SHP77 treated with DMSO at 0.1 percent for 48 hours (cell line): ENCODE results near the gene TMEM163.

ENCODE experiments used
- DNase-seq: peaks from one replicate; lab custom pipeline; 2025; lab: John Stamatoyannopoulos, UW

Gene TMEM163

DNA sequence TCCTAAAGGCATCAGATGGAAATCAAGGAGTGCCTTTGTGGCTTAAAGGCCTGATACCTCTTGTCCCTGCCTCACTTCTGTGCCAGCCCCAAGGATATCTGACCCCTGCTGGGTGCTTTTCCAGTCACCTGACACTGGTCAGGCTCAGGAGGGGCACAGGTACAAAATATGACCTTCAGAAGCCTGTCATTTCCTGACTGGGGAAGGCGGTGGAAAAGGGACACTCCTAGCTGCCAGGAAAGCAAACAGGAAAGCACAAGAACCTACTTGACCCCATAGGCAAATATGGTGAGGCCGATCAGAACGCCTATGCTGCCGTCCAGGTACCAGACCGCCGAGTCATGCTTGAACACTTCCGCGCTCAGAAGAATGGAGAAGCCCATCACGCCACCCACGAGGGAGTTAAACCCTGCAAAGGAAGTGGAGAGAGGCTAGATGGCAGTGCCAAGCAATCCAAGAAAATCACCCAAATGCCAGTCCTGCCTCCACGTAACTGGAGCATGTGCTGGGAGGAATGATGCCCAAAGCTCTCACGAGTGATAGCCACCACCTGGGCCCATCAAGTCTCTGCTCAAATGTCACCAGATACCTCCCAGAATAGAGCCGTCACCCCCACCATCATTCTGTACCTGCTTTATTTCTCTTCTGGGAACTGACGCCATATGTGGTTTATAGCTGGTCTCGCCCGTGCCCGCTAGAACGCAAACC is 260.9 kb downstream of the TMEM163 start:
- no peak for DNase-seq

DNA sequence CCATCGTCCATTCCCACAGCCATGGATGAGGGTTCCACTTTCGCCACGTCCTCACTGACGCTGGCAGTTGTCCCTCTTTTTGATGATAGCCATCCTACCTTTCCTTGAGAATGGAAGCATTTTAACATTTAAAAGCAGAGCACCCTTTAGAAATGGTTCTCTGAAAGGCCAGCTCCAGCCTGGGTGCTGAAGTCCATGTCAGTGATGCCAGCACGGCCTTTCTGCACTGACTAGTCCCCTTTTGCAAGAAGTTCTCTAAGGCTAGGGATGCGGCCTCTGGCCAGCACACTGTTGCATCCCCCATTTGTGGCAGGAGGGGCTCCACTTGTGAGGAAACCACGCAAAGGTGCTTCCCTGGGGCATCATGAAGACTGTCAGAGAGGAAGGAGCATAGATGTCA is 261.4 kb downstream of the TMEM163 start:
- DNase-seq = no peak

DNA sequence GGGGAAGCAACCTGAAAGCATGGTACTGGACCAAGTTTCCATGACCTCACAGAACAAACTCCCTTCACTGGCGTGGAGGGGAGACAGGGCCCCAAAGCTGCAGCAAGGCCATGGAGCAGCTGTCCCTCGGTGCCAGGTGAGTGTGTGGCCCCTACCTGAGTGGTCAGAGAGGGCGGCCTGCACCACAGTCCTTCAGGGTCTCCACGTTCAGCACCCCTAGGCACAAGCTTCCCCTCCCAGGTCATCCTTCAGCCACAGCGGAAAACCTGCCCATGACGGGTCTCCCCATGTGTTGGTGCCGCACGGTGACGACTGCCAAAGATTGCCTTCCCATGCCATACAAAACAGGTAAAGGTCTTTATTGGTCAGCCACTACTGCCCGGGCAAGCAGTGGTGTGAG is 263.4 kb downstream of the TMEM163 start:
- DNase-seq = no peak

DNA sequence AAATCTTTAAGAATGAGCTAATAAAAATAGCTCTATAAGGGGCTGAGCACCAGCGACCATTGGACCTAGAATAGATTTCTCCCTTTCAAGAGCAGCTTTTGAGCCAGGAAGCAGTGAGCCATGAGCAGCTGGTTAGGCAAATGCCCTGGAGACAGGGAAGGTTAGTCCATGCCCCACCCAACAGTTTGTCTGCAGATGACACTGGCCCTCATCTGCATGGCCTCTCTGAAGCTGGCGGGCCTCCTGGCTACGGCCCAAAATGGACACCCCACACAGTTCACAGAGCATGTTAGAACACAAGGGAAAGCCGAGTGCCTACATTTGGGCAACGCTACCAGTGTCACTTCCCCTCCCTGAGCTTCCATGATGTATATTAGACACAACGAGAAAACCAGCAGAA is 263.9 kb downstream of the TMEM163 start:
- no peak for DNase-seq

DNA sequence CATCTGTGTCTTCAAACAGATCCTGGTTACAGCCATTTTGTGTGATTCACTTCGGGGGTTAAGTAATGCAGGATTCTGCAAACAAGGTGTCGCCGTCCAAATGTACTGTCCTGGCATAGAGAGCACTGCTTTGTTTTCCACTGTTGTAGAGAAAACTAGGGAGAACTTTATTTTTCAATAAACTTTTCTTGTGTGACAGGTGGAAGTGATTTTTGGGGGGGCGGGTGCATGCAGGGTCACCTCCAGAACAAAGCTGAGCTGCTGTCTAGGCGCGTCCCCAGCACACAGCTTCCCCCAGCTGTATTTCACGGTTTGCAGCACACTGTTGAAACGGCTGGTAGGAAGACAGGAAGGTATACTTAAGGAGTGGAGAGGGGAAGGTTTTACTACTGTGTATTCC is 264.4 kb downstream of the TMEM163 start:
- no peak for DNase-seq

DNA sequence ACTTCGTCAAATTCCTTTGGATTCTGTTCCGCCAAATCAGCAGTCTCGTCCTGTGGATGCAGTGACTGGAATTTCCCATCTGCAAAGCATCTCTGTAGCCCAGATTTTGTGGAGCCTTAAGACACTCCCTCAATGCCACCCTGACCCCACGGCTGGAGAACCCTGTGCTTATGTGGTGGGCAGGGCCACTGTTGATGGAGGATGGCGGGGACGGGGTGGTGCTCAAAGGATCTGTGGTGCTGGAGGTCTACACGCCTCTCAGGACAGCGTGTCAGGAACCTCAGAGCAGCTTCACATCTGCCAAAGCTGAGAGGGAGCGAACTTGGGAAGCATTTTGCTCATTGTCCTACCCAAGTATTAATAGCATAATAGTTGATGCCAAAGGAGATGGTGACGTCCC is 264.8 kb downstream of the TMEM163 start:
- no peak for DNase-seq

DNA sequence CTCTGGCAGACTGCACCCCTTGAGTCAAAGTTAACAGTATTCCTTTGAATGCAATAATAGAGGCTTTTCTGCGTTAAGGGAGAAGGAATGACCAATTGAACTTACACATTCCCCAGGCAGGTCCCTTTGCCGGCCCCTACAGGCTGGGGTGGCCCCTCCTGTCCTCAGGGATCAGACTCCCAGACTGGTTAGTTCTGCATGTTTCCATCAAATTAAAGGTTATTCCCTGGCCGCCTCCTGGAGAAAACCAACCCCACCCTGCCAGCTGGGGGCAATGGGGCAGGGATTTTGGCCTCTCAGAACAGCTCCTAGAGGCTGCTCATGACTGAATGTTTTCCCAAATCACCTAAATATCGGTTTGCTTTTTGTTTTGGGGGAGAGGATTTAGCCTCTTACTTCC is 265.3 kb downstream of the TMEM163 start:
- no peak for DNase-seq

DNA sequence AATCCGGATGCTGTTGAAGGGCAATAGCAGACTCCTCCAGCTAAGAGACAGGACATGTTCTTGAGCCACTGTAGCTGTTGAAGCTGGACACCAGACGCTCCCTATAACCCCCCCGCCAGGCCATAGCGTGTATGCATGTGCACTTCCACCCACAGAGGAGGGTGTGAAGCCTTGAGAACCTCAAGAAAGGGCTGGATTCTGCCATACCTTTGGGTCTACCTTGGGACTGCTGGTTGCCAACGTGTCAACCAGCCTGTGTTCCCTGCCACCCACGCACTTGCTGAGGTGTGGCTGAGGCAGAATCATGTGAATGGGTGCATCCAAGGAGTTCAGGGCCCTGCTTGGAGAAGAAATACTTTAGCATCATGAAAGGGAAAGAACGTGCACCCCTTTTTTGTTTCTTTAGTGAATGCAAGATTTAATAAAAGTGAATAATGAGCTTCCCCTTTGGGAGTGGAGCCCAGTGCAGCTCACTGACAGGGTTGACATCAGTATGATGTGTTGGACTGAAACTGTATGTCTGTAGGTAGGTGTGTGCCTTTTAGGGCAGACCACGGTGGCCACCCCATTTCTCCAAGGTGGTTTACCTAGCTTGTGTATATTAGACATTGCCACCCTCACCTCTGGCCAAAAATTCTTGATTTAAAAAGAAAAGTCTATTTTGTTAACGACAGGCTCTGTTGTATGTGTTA is 266.6 kb downstream of the TMEM163 start:
- no peak for DNase-seq

DNA sequence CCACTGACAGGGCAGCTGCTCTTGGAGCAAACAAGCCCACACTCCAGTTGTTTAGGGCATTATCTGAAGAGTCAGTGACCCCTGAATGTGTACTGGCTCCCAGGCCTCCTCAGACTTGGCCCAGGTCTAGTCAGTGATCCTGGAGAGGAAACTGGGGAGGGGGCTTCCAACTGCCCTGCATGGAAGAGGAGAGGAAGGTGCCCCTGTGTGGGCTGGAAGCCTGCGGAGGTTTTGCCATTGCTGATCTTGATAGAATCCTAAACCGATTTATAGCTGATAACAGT is 267.5 kb downstream of the TMEM163 start:
- DNase-seq = no peak

DNA sequence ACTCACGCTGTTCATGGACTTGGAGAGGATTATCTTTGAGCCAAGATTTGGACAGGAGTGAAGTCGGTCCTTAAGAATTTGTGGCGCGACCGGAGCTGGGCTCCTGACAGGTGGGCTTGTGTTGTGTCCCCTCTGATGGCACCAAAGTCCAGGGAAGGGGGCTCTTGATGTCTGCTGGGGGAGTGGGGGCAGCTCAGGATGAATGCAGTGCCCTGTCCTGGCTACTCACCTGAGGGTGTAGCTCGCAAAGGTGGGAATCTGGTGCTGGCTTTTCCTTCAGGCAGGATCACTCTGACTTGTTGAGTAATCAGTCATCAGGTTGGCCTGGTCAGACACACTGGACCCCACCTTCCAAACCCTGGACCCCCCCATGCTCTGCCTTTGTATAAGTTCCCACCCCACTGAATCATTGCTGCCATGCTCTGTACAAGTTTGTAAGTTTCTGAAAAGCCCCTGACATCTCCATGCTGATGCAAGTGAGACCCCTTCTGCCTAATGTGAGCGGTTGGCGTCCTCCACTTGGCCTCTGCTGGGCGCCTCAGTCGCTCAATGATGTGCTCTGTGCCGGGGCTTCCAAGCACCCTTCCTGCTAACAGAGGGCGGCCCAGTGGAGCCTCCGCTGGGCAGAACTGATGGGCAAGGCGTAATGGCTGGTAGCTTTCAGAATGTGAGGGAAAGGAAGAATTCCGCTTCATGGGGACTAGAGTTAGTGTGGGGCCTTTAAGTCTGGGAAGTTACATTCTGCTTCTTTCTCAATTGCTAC is 268.9 kb downstream of the TMEM163 start:
- no peak for DNase-seq

DNA sequence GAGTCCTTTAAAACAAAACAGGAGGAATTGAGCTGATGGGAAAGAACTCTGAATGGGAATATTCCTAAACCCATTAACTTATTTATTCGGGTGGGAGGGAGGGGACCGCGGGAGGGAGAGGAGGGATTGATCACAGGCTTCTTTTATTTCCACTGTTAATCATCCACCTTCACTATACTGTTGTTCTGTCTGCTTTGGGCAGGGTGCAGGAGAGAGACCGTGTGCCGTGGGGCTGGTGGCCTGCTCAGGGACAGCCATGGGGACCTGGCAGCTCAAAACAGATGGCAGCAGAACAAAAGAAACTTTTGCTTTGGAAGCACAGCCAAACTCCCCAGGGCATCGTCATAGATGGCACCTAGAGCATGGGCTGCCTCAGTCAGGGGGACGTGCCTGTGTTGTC is 269.6 kb downstream of the TMEM163 start:
- DNase-seq = no peak

DNA sequence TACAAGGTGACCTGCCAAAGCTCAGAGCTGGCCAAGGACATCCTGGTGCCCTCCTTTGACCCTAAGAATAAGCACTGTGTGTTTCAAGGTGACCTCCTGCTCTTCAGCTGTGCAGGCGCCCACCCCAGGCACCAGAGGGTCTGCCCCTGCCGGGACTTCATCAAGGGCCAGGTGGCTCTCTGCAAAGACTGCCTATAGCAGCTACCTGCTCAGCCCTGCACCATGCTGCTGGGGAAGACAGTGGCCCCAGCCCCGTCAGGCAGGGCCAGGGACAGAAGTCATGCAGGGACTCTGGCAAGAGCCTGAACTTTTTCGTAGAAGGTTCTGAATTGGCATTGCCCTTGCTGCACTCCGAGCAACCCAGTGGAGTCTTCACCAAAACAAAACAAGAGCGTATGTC is 270.1 kb downstream of the TMEM163 start:
- no peak for DNase-seq

DNA sequence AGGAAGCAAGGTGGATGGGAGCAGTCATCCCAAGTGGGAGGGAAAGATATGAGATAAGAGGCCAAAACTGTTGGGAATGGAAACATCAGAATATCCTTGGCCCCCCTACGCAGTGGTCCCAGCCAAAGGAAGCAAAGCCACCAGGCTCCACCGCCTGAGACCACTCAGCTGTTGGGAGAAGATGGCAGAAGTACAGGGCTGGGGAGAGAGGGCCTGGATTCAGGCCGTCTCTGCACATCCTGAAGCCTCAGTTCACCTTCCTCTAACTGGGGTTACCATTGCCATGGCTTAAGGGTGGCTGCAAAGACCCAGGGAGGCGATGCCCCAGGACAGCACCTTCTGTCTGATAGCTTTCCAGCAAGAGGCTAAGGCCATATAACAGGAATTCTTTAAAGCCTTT is 271.1 kb downstream of the TMEM163 start:
- DNase-seq = no peak

DNA sequence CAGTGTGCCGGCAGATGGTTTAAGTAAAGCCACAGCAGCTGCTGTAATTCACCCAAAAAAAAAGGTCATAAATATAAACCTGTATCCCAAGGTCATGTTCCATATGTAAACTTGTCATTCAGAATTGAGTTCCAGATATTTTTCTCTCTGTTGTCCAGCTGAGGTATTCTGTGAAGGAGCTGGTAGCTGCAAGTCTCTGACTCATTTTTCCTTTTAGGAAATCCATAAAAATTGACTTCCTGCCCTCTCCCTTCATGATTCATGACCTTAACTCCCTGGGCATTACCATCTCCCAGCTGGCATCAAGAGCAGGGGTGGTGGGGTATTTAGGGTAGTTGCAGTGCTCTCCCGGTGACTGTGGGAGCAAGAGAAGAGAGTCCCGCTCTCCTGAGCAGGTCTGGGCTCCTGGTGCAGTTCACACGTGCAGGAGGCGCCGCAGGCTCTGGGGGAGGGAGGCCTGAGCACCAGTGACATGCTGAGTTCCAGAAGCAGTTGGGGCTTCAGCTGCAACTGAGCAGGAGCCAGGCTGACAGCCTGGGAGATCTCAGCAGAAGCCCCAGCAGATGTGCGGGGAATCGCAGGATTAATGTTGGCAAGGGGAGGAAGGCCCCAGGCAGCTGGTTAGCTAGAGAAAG is 272.3 kb downstream of the TMEM163 start:
- no peak for DNase-seq

DNA sequence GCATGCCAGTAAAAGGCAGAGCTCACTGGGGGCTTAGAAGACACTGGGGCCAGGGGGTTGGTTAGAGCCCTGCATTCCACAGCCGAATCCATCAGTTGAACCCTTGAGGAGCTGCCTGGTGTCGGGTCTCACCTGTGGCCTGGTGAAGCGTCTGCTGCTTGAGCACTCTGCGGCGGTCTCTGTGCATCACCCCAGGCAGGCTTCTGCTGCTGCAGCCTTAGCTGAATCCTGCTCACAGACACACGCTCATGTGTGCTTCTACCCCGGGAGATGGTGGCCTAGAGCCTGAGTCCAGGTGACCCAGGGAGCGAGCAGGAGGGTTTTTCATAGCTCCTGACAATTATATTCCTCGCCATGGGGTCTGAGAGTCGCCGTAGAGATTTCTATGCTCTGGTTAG is 272.8 kb downstream of the TMEM163 start:
- no peak for DNase-seq

DNA sequence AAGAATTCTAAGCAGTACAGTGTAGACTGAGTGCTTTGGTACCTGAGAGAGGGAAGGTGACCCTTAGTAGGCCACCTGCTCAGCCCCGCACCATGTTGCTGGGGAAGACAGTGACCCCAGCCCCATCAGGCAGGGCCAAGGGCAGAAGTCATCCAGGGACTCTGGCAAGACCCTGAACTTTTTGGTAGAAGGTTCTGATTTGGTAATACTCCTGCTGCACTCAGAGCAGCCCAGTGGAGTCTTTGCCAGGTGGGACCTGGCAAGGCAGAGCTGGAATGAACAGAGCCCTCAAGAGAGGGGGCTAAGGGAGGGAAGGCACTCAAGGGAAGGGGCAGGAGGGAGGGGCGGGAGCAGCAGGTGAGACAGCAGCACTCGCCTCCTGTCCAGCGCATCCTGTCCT is 273.7 kb downstream of the TMEM163 start:
- no peak for DNase-seq

DNA sequence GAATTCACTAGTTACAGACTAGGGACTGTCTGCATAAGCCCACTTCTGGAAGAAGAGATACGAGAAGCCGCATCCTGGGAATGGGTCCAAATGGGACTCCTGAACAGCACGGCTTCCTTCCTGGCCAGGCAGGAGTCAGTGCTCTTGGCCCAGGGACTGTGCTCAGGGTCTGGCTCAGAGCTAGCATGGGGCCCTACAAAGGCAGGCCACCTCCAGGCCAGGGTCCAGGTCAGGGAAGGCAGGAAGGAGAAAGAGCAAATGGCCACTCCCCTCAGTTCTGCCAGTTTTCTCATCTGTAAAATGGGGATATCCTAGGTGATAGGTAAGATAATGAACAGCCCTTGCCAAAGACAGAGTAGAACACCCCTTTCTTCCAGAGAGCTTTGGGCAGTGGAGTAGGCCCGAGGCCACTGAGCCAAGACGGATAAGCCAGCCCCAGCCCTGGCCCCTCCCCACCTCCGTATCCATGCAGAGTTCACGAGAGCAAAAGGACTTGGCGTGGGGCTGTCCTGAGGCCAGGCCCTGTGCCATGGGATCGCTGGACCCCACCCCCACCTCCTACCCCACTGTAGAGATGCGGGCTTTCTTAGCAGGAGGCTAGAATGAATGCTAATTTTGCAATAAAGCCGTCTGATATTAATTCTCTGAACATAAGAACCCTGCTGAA is 274.9 kb downstream of the TMEM163 start:
- DNase-seq = no peak

DNA sequence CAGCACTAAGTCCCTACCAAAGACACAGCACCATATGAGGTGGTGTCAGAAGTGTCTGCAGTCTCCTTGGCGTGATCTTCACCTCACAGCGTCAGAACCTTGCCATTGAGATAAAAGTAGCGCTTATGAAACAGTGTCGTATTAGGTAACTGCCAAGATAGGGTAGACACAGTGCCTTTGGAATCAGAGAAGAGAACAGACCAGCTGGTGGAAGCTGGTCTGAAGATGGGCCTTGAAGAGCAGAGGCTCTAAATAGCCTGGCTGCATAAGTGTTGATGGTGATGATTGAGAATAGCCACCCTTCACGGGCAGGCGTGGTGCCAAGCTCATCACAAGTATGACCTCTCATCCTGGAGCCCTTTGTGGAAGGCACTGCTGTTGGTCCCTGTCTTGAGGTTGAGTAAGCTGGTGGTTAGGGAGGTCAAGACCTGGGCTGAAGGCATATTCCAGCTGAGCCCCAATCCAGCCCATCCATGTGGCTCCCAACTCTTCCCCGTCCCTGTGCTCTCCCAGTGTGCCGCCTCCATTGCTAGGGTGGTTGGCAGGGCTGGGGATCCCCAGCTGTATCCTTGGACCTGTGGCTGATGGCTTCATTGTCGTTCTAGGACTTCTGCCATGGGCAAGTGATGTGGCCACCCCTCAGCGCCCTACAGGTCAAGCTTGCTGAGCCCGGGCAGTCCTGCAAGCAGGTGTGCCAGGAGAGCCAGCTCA is 277.5 kb downstream of the TMEM163 start:
- no peak for DNase-seq

DNA sequence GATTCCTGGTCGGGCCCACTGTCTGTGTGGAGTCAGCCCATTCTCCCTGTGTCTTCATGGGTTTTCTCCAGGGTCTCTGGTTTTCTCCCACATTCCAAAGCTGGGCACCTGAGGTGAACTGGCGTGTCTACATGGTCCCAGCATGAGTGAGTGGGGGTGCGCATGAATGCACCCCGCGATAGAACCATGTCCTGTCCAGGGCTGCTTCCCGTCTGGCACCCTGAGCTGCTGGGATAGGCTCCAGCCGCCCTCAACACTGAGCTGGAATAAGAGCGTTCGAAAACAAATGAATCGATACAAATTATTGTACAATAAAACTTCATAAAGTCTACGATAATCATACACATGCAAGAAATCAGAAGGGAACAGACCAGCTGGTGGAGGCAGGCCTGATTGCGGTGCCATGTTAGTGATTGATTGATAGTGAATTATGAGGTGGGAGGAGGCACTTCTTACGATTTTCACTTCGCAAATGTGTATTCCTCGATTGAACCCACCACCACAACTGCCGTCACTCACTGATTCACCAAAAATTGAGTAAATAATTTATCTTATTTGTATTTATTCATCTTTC is 278.4 kb downstream of the TMEM163 start:
- DNase-seq = no peak

DNA sequence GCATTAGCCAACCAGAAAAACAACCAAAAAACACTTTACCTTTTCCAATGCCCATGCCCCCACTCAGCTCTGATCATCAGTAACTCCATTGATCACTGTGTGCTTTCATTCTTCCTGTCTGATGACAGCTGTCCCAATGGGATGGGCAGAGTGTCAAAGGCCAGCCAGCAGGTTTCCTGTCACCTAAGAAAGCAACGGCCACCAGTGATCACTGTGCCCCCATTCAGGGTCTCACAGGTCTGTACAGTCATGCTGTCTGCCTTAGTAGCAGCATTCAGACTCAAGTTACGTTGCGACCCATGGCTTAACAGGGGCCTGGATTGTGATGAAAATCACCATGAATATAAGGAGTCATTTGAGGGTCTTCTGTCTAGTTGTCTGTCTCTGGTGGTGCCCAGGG is 280.4 kb downstream of the TMEM163 start:
- no peak for DNase-seq

DNA sequence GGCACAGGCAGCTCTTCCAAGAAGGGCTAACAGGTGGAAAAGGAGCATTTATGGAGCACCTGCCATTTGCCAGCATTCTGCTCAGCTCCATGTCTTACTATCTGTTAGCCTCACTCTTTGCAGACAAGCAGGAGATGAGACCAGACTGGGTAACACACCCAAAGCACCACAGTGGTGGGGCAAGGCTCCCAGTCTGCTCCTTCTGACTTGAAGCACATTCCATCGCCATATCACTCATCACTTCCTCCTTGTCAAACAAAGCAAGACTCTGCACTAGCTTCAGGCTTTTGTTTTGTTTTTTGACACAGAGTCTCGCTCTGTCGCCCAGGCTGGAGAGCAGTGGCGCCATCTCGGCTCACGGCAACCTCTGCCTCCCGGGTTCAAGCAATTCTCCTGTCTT is 282.1 kb downstream of the TMEM163 start:
- no peak for DNase-seq
